Lung (tissue), 12 donors: ENCODE measurements around the gene CHD9. TPM values are rescaled to one million over a fixed set of nuclear protein-coding genes. Genes with fewer than 3 reads are reported as not detected.

Experiments
- ATAC-seq: fragments of 200-7000 bp; cut with Tn5 transposase; one replicate; pipeline ENCODE4 v1.9.1; 2020; ENCODE audit warnings: moderate number of reproducible peaks; ENCODE audit not compliant: insufficient read depth, low FRiP score
- DNase-seq, 3 donors: peaks; one replicate each; pipeline ENCODE4 v3.0.0-alpha.2; 2013 to 2017
- H3K27ac ChIP-seq, 2 donors: one replicate each; pipeline ENCODE4 v1.5.1; 2013; ENCODE audit warnings: mild to moderate bottlenecking in 2 of 2, moderate library complexity in 2 of 2, control low read depth in 1 of 2, inconsistent platforms in 1 of 2, low read depth in 1 of 2, low read length in 1 of 2
- H3K27me3 ChIP-seq, 3 donors: one replicate each; pipeline ENCODE4 v1.5.1; 2013; ENCODE audit warnings: low read length in 2 of 3; ENCODE audit not compliant: control insufficient read depth in 3 of 3, insufficient read depth in 3 of 3
- H3K36me3 ChIP-seq, 4 donors: one replicate each; pipeline ENCODE4 v1.5.1; 2013; ENCODE audit warnings: low read length in 4 of 4, mild to moderate bottlenecking in 1 of 4, moderate library complexity in 1 of 4; ENCODE audit not compliant: control insufficient read depth in 4 of 4, insufficient read depth in 4 of 4
- H3K4me1 ChIP-seq, 5 donors: one replicate each; pipeline ENCODE4 v1.5.1; 2013; ENCODE audit warnings: low read length in 5 of 5, mild to moderate bottlenecking in 2 of 5, moderate library complexity in 1 of 5; ENCODE audit not compliant: control insufficient read depth in 5 of 5, insufficient read depth in 5 of 5
- H3K4me3 ChIP-seq: one replicate; pipeline ENCODE4 v1.5.1; 2013; ENCODE audit warnings: mild to moderate bottlenecking, control low read depth, moderate library complexity
- H3K9ac ChIP-seq, 2 donors: one replicate each; pipeline ENCODE4 v1.5.1; 2013; ENCODE audit warnings: low read length in 2 of 2, control low read depth in 1 of 2; ENCODE audit not compliant: insufficient read depth in 1 of 2
- H3K9me3 ChIP-seq, 4 donors: one replicate each; pipeline ENCODE4 v1.5.1; 2013; ENCODE audit warnings: low read length in 3 of 4, mild to moderate bottlenecking in 1 of 4, moderate library complexity in 1 of 4; ENCODE audit not compliant: control insufficient read depth in 4 of 4, insufficient read depth in 3 of 4
- CTCF ChIP-seq: IDR thresholded peaks from 2 replicates; pipeline ENCODE4 v1.5.1; 2012; ENCODE audit warnings: mild to moderate bottlenecking; ENCODE audit errors: control extremely low read depth, extremely low read depth
- WGBS, 2 donors: extraction: QIAGEN DNeasy Blood & Tissue Kit; methylation state at CpG; one replicate each; pipeline ENCODE4 v1.1.7; 2013; 5-methylcytosine and 5-hydroxymethylcytosine counted together
- polyA plus RNA-seq, 2 donors: library from polyadenylated mRNA; stranded (reverse); fragments of 200-250 nt; gene quantifications; one replicate each; pipeline ENCODE4 v1.2.1, GENCODE V29; 2013
- total RNA-seq, 2 donors: library from RNA; depleted of rRNA in 1 of 2; stranded (reverse); fragments of >200 nt in 1 of 2; gene quantifications; one replicate each; pipeline ENCODE4 v1.2.1, GENCODE V29; 2014 to 2021
- donor health status: control.
- donor health status: control.
- donor health status: Bipolar disorder and iron deficiency.
- donor health status: healthy.
- donor health status: DM: yes; HTN: yes; CAD: no.

Gene CHD9
- total and polyA plus RNA-seq, 4 donors = 12.7 to 138 (median 39.4) TPM

DNA sequence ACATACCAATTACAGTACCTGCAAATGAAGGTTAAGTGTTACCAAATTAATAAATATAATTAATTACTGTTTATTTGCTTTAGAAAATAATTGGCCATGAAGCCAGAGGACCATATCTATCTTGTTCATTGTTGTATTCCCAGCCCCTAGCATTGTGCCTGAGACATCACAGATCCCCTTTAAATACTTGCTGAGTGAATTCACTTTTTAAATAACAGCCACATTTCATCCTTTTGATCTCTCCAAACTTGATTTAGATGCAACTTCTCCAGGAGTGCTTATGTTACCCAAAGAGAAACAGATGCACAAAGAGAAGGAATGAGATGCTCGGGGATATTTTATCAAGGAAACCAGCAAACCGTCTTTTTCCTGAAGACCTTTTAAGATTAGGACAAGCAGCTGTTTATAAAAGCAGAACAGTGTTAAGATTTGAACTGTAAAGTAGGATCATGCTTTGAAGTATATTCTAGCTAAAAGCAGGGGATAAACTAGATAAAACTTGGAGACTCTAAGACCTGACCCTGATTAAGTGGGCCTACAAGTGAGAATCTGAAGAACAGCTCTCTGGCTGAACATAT lies 66.3 kb downstream of the CHD9 start:
- Histone ChIP-seq H3K9me3 (no peaks in the 10 kb centered on the region), H3K9ac (no peak overlapping the region), H3K36me3 (no peaks in the 10 kb centered on the region), H3K4me3 (no peak overlapping the region), H3K27me3 (no peaks in the 10 kb centered on the region), H3K4me1 (no peaks in the 10 kb centered on the region), H3K27ac (no peak overlapping the region)
- no peak for TF ChIP-seq CTCF
- 28 to 42% methylated on average over 2 of the region's 2 CpGs for WGBS, 2 donors
- ATAC-seq (no peak), DNase-seq (no peak)

DNA sequence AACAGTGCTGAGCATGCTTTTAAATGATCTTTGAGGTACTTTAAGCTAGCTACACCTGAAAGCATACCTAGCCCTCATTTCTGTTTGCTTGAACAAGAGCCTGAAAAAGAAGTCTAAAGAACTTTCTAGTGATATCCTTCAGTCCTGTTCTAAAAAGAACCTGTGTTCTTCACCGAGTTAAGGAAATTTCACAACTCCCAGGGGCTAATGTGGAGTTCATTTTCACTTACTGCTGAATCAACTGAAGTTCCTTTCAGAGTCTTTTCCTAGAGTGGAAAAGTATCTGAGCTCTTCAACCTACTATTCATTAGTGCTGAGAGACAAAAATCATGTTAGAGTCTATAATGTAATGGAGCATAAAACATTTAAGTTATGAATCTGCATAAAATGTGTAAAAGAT lies 66.9 kb downstream of the CHD9 start:
- no peak overlapping the region for H3K27ac ChIP-seq
- no peak for TF ChIP-seq CTCF
- no peak overlapping the region for H3K4me3 ChIP-seq
- DNase-seq (peak in 1 of 3 donors; percentile 43), ATAC-seq (no peak)
- no peaks in the 10 kb centered on the region for H3K36me3 ChIP-seq
- WGBS, 2 donors = 16 to 29% methylated on average over 1 of the region's 1 CpG
- no peak overlapping the region for H3K9ac ChIP-seq
- H3K9me3 ChIP-seq = no peaks in the 10 kb centered on the region
- H3K4me1 ChIP-seq = no peaks in the 10 kb centered on the region
- no peaks in the 10 kb centered on the region for H3K27me3 ChIP-seq

- H3K4me1 ChIP-seq = no peaks in the 10 kb centered on the region
- H3K4me3 ChIP-seq = no peak overlapping the region
- no peaks in the 10 kb centered on the region for H3K36me3 ChIP-seq
- 94% methylated on average over 3 of the region's 3 CpGs for WGBS, 2 donors
- no peaks in the 10 kb centered on the region for H3K9me3 ChIP-seq
- no peak overlapping the region for H3K27ac ChIP-seq
- ATAC-seq (no peak), DNase-seq (no peak)
- H3K27me3 ChIP-seq = no peaks in the 10 kb centered on the region
- no peak overlapping the region for H3K9ac ChIP-seq
- no peak for TF ChIP-seq CTCF
Observed at GRCh38 chr16:53123747-53124146, 69.0 kb downstream of the CHD9 start.

- no peaks in the 10 kb centered on the region for H3K36me3 ChIP-seq
- ATAC-seq (no peak), DNase-seq (no peak)
- no peak overlapping the region for H3K4me3 ChIP-seq
- H3K9ac ChIP-seq = no peak overlapping the region
- no peak for TF ChIP-seq CTCF
- 96% methylated on average over 5 of the region's 5 CpGs for WGBS, 2 donors
- no peak overlapping the region for H3K27ac ChIP-seq
- H3K4me1 ChIP-seq = peaks cover 0 to 11% (median 3%) of the 10 kb centered on the region in 5 donors
- no peaks in the 10 kb centered on the region for H3K27me3 ChIP-seq
- no peaks in the 10 kb centered on the region for H3K9me3 ChIP-seq
Observed at GRCh38 chr16:53126390-53126789, 71.6 kb downstream of the CHD9 start.
